ENCODE measurements around the gene TANGO2.

Gene TANGO2

GRCh38 chr22:20093418-20094196, 72.7 kb downstream of the TANGO2 start:
- H3K4me3 Mint-ChIP-seq, result peak overlapping the region; percentile 65
- ATAC-seq (peak; percentile 49), DNase-seq (ENCODE audit: low spot score in 2 of 2) (no peak)
- H3K4me1 Mint-ChIP-seq, result peaks cover 84% of the 10 kb centered on the region
- H3K27ac Mint-ChIP-seq, result peak overlapping the region; percentile 81
- no peaks in the 10 kb centered on the region for H3K9me3 Mint-ChIP-seq
- peaks cover 100% of the 10 kb centered on the region for H3K36me3 Mint-ChIP-seq

- Mint-ChIP-seq H3K36me3 (peaks cover 98% of the 10 kb centered on the region), H3K4me1 (peaks cover 90% of the 10 kb centered on the region), H3K9me3 (no peaks in the 10 kb centered on the region), H3K27ac (peak overlapping the region; percentile 81), H3K4me3 (peak overlapping the region; percentile 65)
- no peak for DNase-seq (ENCODE audit: low spot score in 2 of 2)
- peak; percentile 63 for ATAC-seq
These were observed 73.4 kb downstream of the TANGO2 start for GRCh38 chr22:20094197-20094807.

GRCh38 chr22:20095521-20095920, 74.6 kb downstream of the TANGO2 start:
- ATAC-seq (no peak), DNase-seq (ENCODE audit: low spot score in 2 of 2) (no peak)
- H3K4me3 Mint-ChIP-seq, result peak overlapping the region; percentile 65
- H3K4me1 Mint-ChIP-seq, result peaks cover 90% of the 10 kb centered on the region
- H3K27ac Mint-ChIP-seq, result peak overlapping the region; percentile 81
- H3K9me3 Mint-ChIP-seq, result no peaks in the 10 kb centered on the region
- peaks cover 98% of the 10 kb centered on the region for H3K36me3 Mint-ChIP-seq

GRCh38 chr22:20096574-20097420, 75.9 kb downstream of the TANGO2 start:
- peak overlapping the region; percentile 81 for H3K27ac Mint-ChIP-seq
- peaks cover 96% of the 10 kb centered on the region for H3K36me3 Mint-ChIP-seq
- H3K4me1 Mint-ChIP-seq, result peaks cover 90% of the 10 kb centered on the region
- H3K4me3 Mint-ChIP-seq, result no peak overlapping the region
- no peak for ATAC-seq
- DNase-seq (ENCODE audit: low spot score in 2 of 2), result no peak
- no peaks in the 10 kb centered on the region for H3K9me3 Mint-ChIP-seq

- Mint-ChIP-seq H3K4me1 (peaks cover 76% of the 10 kb centered on the region), H3K27ac (peak overlapping the region; percentile 92), H3K4me3 (peak overlapping the region; percentile 68), H3K36me3 (peaks cover 95% of the 10 kb centered on the region), H3K9me3 (no peaks in the 10 kb centered on the region)
- DNase-seq (ENCODE audit: low spot score in 2 of 2), result no peak
- no peak for ATAC-seq
These were observed 78.3 kb downstream of the TANGO2 start for GRCh38 chr22:20099099-20099711.

- H3K9me3 Mint-ChIP-seq, result no peaks in the 10 kb centered on the region
- H3K36me3 Mint-ChIP-seq, result peaks cover 88% of the 10 kb centered on the region
- H3K4me1 Mint-ChIP-seq, result peaks cover 58% of the 10 kb centered on the region
- peak overlapping the region; percentile 68 for H3K4me3 Mint-ChIP-seq
- DNase-seq (ENCODE audit: low spot score in 2 of 2), result no peak
- peak overlapping the region; percentile 92 for H3K27ac Mint-ChIP-seq
- ATAC-seq, result no peak
These were observed 80.7 kb downstream of the TANGO2 start for GRCh38 chr22:20101638-20102037.

- Mint-ChIP-seq H3K36me3 (peaks cover 88% of the 10 kb centered on the region), H3K9me3 (no peaks in the 10 kb centered on the region), H3K4me3 (peak overlapping the region; percentile 68), H3K27ac (peak overlapping the region; percentile 92), H3K4me1 (peaks cover 52% of the 10 kb centered on the region)
- no peak for ATAC-seq
- no peak for DNase-seq (ENCODE audit: low spot score in 2 of 2)
These were observed 81.4 kb downstream of the TANGO2 start for GRCh38 chr22:20102203-20102780.

GRCh38 chr22:20105456-20106204, 84.7 kb downstream of the TANGO2 start:
- Mint-ChIP-seq H3K4me3 (no peak overlapping the region), H3K27ac (peak overlapping the region; percentile 77), H3K36me3 (peaks cover 89% of the 10 kb centered on the region), H3K4me1 (peaks cover 18% of the 10 kb centered on the region), H3K9me3 (no peaks in the 10 kb centered on the region)
- DNase-seq (ENCODE audit: low spot score in 2 of 2), result no peak
- no peak for ATAC-seq

- Mint-ChIP-seq H3K27ac (peak overlapping the region; percentile 77), H3K9me3 (no peaks in the 10 kb centered on the region), H3K36me3 (peaks cover 89% of the 10 kb centered on the region), H3K4me3 (no peak overlapping the region), H3K4me1 (peaks cover 15% of the 10 kb centered on the region)
- ATAC-seq (no peak), DNase-seq (ENCODE audit: low spot score in 2 of 2) (no peak)
These were observed 85.4 kb downstream of the TANGO2 start for GRCh38 chr22:20106205-20106848.

GRCh38 chr22:20106849-20107237, 85.9 kb downstream of the TANGO2 start:
- no peaks in the 10 kb centered on the region for H3K9me3 Mint-ChIP-seq
- peaks cover 91% of the 10 kb centered on the region for H3K36me3 Mint-ChIP-seq
- peak overlapping the region; percentile 77 for H3K27ac Mint-ChIP-seq
- peaks cover 16% of the 10 kb centered on the region for H3K4me1 Mint-ChIP-seq
- no peak for ATAC-seq
- no peak for DNase-seq (ENCODE audit: low spot score in 2 of 2)
- H3K4me3 Mint-ChIP-seq, result no peak overlapping the region

- no peak overlapping the region for H3K4me3 Mint-ChIP-seq
These were observed 86.6 kb downstream of the TANGO2 start for GRCh38 chr22:20107471-20107901.

GRCh38 chr22:20107951-20108756, 87.2 kb downstream of the TANGO2 start:
- ATAC-seq (no peak), DNase-seq (ENCODE audit: low spot score in 2 of 2) (no peak)
- peak overlapping the region; percentile 77 for H3K27ac Mint-ChIP-seq
- H3K36me3 Mint-ChIP-seq, result peaks cover 91% of the 10 kb centered on the region
- H3K4me1 Mint-ChIP-seq, result peaks cover 14% of the 10 kb centered on the region
- no peak overlapping the region for H3K4me3 Mint-ChIP-seq
- H3K9me3 Mint-ChIP-seq, result no peaks in the 10 kb centered on the region

More at GRCh38 chr22:20107471-20107901, 86.6 kb downstream of the TANGO2 start:
- H3K36me3 Mint-ChIP-seq, result peaks cover 91% of the 10 kb centered on the region
- H3K27ac Mint-ChIP-seq, result peak overlapping the region; percentile 77
- no peak for ATAC-seq
- H3K9me3 Mint-ChIP-seq, result no peaks in the 10 kb centered on the region
- DNase-seq (ENCODE audit: low spot score in 2 of 2), result no peak
- H3K4me1 Mint-ChIP-seq, result peaks cover 14% of the 10 kb centered on the region

- Mint-ChIP-seq H3K36me3 (peaks cover 91% of the 10 kb centered on the region), H3K9me3 (no peaks in the 10 kb centered on the region), H3K4me3 (no peak overlapping the region), H3K27ac (peak overlapping the region; percentile 77), H3K4me1 (peaks cover 14% of the 10 kb centered on the region)
- DNase-seq (ENCODE audit: low spot score in 2 of 2), result no peak
- no peak for ATAC-seq
These were observed 87.9 kb downstream of the TANGO2 start for GRCh38 chr22:20108757-20109230.

Measured in stimulated activated effector memory CD8-positive, alpha-beta T cell treated with anti-CD3 and anti-CD28 coated beads, Interleukin-12 subunit alpha, Interleukin-12 subunit beta, amount 100 ng/mL, for 72 hours (primary cell).